WTC11 (cell line): ENCODE data around the gene ARHGEF10L. TPM values are rescaled to one million over a fixed set of nuclear protein-coding genes. Genes with fewer than 3 reads are reported as not detected.
A peak's percentile ranks its signal among the peaks of the same experiment; 100 is the strongest.

Experiments
- ATAC-seq: fragments of 200-7000 bp; cut with Tn5 transposase; 2 replicates; pipeline ENCODE4 v1.10.0; 2021; ENCODE audit warnings: mild to moderate bottlenecking, moderate library complexity
- CTCF ChIA-PET: fragments of 300-600 bp; sonication (Branson Sonifier 250); formaldehyde crosslinking; loops from one replicate; lab custom pipeline; 2021; ENCODE audit warnings: antibody characterized with exemption; lab: Charles Lee
- POLR2A ChIA-PET: fragments of 350-600 bp; sonication (Branson Sonifier 250); formaldehyde crosslinking; loops from one replicate; lab custom pipeline; 2021; ENCODE audit warnings: antibody characterized with exemption; lab: Charles Lee
- DNase-seq: peaks from one replicate; pipeline ENCODE4 v3.0.0; 2021; ENCODE audit warnings: low spot score
- H3K27ac Mint-ChIP-seq: 2 replicates; pipeline ENCODE4 v1.8.0; 2021; ENCODE audit warnings: mixed read lengths
- H3K27me3 Mint-ChIP-seq: 2 replicates; pipeline ENCODE4 v1.8.0; 2021; ENCODE audit warnings: low read depth, mild to moderate bottlenecking, moderate library complexity, mixed read lengths
- H3K36me3 Mint-ChIP-seq: 2 replicates; pipeline ENCODE4 v1.8.0; 2021; ENCODE audit warnings: mixed read lengths
- H3K4me1 Mint-ChIP-seq: 2 replicates; pipeline ENCODE4 v1.8.0; 2022; ENCODE audit warnings: mixed read lengths
- H3K4me3 Mint-ChIP-seq: 2 replicates; pipeline ENCODE4 v1.8.0; 2021; ENCODE audit warnings: mild to moderate bottlenecking, moderate library complexity, mixed read lengths
- H3K9me3 Mint-ChIP-seq: 2 replicates; pipeline ENCODE4 v1.8.0; 2021; ENCODE audit warnings: mixed read lengths
- ETV6 ChIP-seq: sonication (generic); formaldehyde crosslinking; IDR thresholded peaks from 2 replicates; pipeline ENCODE4 v1.8.1; 2022; ENCODE audit warnings: mild to moderate bottlenecking, missing genetic modification reagents
- GABPB1 ChIP-seq: sonication (generic); formaldehyde crosslinking; IDR thresholded peaks from 2 replicates; pipeline ENCODE4 v1.8.1; 2023; ENCODE audit warnings: mild to moderate bottlenecking, missing genetic modification reagents
- GRHL2 ChIP-seq: fragments of 250-450 bp; sonication (Bioruptor Pico); IDR thresholded peaks from 2 replicates; pipeline ENCODE4 v1.8.0; 2022; ENCODE audit warnings: mild to moderate bottlenecking, moderate library complexity; ENCODE audit not compliant: insufficient replicate concordance, severe bottlenecking
- MYBL2 ChIP-seq: sonication (generic); formaldehyde crosslinking; IDR thresholded peaks from 2 replicates; pipeline ENCODE4 v1.8.1; 2023; ENCODE audit warnings: mild to moderate bottlenecking, moderate library complexity, missing genetic modification reagents
- NFATC4 ChIP-seq: fragments of 250-450 bp; sonication (Bioruptor Pico); IDR thresholded peaks from 2 replicates; pipeline ENCODE4 v1.9.0; 2021; ENCODE audit warnings: mild to moderate bottlenecking
- SMAD3 ChIP-seq: sonication (generic); formaldehyde crosslinking; IDR thresholded peaks from 2 replicates; pipeline ENCODE4 v1.8.0; 2022; ENCODE audit warnings: missing genetic modification reagents, mild to moderate bottlenecking, borderline replicate concordance
- SMAD4 ChIP-seq: sonication (generic); formaldehyde crosslinking; IDR thresholded peaks from 2 replicates; pipeline ENCODE4 v1.8.0; 2022; ENCODE audit warnings: mild to moderate bottlenecking, missing genetic modification reagents
- SOX15 ChIP-seq: fragments of 250-450 bp; sonication (Bioruptor Pico); IDR thresholded peaks from 2 replicates; pipeline ENCODE4 v1.9.0; 2021; ENCODE audit warnings: mild to moderate bottlenecking
- ZNF219 ChIP-seq: sonication (generic); formaldehyde crosslinking; IDR thresholded peaks from 2 replicates; pipeline ENCODE4 v1.8.0; 2023; ENCODE audit warnings: missing genetic modification reagents, mild to moderate bottlenecking, borderline replicate concordance
- ZNF317 ChIP-seq: sonication (generic); formaldehyde crosslinking; IDR thresholded peaks from 2 replicates; pipeline ENCODE4 v1.8.1; 2023; ENCODE audit warnings: low read depth, mild to moderate bottlenecking, moderate library complexity, missing genetic modification reagents, borderline replicate concordance
- ZNF423 ChIP-seq: fragments of 250-450 bp; sonication (Bioruptor Pico); IDR thresholded peaks from 2 replicates; pipeline ENCODE4 v2.1.2; 2022; ENCODE audit warnings: mild to moderate bottlenecking, moderate library complexity
- total RNA-seq: library from RNA; stranded (reverse); gene quantifications from 3 replicates; pipeline ENCODE4 v1.2.3, GENCODE V29; 2021
- TF ChIP-seq, protein P1 (sequence below): sonication (generic); formaldehyde crosslinking; IDR thresholded peaks from 2 replicates; pipeline ENCODE4 v1.8.1; 2022; ENCODE audit warnings: mild to moderate bottlenecking, moderate library complexity, missing genetic modification reagents
- TF ChIP-seq, protein P2 (sequence below): sonication (generic); formaldehyde crosslinking; IDR thresholded peaks from 2 replicates; pipeline ENCODE4 v1.8.1; 2023; ENCODE audit warnings: mild to moderate bottlenecking, moderate library complexity, missing genetic modification reagents
- TF ChIP-seq, protein P3 (sequence below): sonication (generic); formaldehyde crosslinking; IDR thresholded peaks from 2 replicates; pipeline ENCODE4 v1.8.0; 2022; ENCODE audit warnings: missing genetic modification reagents
- TF ChIP-seq, protein P4 (sequence below): fragments of 200-600 bp; IDR thresholded peaks from 2 replicates; pipeline ENCODE4 v1.8.0; 2022; ENCODE audit warnings: antibody characterized with exemption
- TF ChIP-seq, protein P5 (sequence below): fragments of 250-450 bp; sonication (Bioruptor Pico); IDR thresholded peaks from 2 replicates; pipeline ENCODE4 v1.9.0; 2021; ENCODE audit warnings: moderate library complexity, mild to moderate bottlenecking, inconsistent platforms, borderline replicate concordance
- TF ChIP-seq, protein P6 (sequence below): sonication (generic); formaldehyde crosslinking; IDR thresholded peaks from 2 replicates; pipeline ENCODE4 v1.8.0; 2022; ENCODE audit warnings: mild to moderate bottlenecking, missing genetic modification reagents
- TF ChIP-seq, protein P7 (sequence below): sonication (generic); formaldehyde crosslinking; IDR thresholded peaks from 2 replicates; pipeline ENCODE4 v1.8.0; 2022; ENCODE audit warnings: mild to moderate bottlenecking, missing genetic modification reagents

ARHGEF10L gene
- total RNA-seq, 1 experiment from 2014 or later = 34.4 TPM

DNA sequence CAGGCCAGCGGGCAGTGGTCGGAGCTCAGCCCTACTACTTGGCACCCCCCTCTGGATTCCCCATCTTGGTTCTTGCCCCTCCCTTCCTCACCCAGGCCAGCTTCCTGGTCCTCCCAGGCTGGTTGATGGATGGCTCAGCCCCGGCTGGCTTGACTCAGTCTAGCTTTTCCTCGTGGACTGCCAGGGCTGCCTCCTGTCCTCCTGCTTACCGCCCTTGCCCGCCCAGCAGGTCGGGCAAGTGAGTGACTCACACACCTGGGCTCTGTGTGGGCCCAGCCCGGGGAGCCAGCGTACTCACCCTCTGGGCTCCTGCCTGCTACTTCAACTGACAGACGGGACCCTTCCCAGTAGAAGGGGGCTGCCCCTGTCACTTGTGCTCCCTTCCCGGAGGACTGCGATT lies 19.5 kb upstream of the ARHGEF10L start:
- POLR2A ChIA-PET = no interaction called here

More for the DNA sequence above, 19.5 kb upstream of the ARHGEF10L start:
- Mint-ChIP-seq H3K4me1 (peaks cover 49% of the 10 kb centered on the region), H3K27ac (peak overlapping the region; percentile 19; the same call in 1 of the 2 replicates)
- TF ChIP-seq, protein P1, sequence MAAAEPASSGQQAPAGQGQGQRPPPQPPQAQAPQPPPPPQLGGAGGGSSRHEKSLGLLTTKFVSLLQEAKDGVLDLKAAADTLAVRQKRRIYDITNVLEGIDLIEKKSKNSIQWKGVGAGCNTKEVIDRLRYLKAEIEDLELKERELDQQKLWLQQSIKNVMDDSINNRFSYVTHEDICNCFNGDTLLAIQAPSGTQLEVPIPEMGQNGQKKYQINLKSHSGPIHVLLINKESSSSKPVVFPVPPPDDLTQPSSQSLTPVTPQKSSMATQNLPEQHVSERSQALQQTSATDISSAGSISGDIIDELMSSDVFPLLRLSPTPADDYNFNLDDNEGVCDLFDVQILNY = no peak
- TF ChIP-seq ZNF317 (CRISPR knock-in tag) (no peak), MYBL2 (CRISPR knock-in tag) (no peak), ZNF219 (CRISPR knock-in tag) (no peak), ZNF423 (CRISPR knock-in tag) (no peak), GRHL2 (CRISPR knock-in tag) (no peak), NFATC4 (CRISPR knock-in tag) (no peak), SMAD3 (CRISPR knock-in tag) (no peak), GABPB1 (no peak), SOX15 (CRISPR knock-in tag) (no peak), SMAD4 (no peak), ETV6 (CRISPR knock-in tag) (no peak)
- TF ChIP-seq, protein P2, sequence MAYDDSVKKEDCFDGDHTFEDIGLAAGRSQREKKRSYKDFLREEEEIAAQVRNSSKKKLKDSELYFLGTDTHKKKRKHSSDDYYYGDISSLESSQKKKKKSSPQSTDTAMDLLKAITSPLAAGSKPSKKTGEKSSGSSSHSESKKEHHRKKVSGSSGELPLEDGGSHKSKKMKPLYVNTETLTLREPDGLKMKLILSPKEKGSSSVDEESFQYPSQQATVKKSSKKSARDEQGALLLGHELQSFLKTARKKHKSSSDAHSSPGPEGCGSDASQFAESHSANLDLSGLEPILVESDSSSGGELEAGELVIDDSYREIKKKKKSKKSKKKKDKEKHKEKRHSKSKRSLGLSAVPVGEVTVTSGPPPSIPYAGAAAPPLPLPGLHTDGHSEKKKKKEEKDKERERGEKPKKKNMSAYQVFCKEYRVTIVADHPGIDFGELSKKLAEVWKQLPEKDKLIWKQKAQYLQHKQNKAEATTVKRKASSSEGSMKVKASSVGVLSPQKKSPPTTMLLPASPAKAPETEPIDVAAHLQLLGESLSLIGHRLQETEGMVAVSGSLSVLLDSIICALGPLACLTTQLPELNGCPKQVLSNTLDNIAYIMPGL (CRISPR knock-in tag) = no peak
- TF ChIP-seq, protein P3, sequence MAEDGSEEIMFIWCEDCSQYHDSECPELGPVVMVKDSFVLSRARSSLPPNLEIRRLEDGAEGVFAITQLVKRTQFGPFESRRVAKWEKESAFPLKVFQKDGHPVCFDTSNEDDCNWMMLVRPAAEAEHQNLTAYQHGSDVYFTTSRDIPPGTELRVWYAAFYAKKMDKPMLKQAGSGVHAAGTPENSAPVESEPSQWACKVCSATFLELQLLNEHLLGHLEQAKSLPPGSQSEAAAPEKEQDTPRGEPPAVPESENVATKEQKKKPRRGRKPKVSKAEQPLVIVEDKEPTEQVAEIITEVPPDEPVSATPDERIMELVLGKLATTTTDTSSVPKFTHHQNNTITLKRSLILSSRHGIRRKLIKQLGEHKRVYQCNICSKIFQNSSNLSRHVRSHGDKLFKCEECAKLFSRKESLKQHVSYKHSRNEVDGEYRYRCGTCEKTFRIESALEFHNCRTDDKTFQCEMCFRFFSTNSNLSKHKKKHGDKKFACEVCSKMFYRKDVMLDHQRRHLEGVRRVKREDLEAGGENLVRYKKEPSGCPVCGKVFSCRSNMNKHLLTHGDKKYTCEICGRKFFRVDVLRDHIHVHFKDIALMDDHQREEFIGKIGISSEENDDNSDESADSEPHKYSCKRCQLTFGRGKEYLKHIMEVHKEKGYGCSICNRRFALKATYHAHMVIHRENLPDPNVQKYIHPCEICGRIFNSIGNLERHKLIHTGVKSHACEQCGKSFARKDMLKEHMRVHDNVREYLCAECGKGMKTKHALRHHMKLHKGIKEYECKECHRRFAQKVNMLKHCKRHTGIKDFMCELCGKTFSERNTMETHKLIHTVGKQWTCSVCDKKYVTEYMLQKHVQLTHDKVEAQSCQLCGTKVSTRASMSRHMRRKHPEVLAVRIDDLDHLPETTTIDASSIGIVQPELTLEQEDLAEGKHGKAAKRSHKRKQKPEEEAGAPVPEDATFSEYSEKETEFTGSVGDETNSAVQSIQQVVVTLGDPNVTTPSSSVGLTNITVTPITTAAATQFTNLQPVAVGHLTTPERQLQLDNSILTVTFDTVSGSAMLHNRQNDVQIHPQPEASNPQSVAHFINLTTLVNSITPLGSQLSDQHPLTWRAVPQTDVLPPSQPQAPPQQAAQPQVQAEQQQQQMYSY (CRISPR knock-in tag) = no peak
- TF ChIP-seq, protein P4, sequence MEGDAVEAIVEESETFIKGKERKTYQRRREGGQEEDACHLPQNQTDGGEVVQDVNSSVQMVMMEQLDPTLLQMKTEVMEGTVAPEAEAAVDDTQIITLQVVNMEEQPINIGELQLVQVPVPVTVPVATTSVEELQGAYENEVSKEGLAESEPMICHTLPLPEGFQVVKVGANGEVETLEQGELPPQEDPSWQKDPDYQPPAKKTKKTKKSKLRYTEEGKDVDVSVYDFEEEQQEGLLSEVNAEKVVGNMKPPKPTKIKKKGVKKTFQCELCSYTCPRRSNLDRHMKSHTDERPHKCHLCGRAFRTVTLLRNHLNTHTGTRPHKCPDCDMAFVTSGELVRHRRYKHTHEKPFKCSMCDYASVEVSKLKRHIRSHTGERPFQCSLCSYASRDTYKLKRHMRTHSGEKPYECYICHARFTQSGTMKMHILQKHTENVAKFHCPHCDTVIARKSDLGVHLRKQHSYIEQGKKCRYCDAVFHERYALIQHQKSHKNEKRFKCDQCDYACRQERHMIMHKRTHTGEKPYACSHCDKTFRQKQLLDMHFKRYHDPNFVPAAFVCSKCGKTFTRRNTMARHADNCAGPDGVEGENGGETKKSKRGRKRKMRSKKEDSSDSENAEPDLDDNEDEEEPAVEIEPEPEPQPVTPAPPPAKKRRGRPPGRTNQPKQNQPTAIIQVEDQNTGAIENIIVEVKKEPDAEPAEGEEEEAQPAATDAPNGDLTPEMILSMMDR = no peak
- TF ChIP-seq, protein P5, sequence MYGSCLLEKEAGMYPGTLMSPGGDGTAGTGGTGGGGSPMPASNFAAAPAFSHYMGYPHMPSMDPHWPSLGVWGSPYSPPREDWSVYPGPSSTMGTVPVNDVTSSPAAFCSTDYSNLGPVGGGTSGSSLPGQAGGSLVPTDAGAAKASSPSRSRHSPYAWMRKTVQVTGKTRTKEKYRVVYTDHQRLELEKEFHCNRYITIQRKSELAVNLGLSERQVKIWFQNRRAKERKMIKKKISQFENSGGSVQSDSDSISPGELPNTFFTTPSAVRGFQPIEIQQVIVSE (CRISPR knock-in tag) = no peak
- TF ChIP-seq, protein P6, sequence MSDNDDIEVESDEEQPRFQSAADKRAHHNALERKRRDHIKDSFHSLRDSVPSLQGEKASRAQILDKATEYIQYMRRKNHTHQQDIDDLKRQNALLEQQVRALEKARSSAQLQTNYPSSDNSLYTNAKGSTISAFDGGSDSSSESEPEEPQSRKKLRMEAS (CRISPR knock-in tag) = no peak
- TF ChIP-seq, protein P7, sequence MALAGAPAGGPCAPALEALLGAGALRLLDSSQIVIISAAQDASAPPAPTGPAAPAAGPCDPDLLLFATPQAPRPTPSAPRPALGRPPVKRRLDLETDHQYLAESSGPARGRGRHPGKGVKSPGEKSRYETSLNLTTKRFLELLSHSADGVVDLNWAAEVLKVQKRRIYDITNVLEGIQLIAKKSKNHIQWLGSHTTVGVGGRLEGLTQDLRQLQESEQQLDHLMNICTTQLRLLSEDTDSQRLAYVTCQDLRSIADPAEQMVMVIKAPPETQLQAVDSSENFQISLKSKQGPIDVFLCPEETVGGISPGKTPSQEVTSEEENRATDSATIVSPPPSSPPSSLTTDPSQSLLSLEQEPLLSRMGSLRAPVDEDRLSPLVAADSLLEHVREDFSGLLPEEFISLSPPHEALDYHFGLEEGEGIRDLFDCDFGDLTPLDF = no peak
- TF ChIP-seq, all 79 proteins: peak for 0
- Mint-ChIP-seq H3K4me3 (no peak overlapping the region), H3K27me3 (0 out of 2 replicates have a peak, but pooled peaks cover under 1% of the 10 kb centered on the region), H3K9me3 (no peaks in the 10 kb centered on the region), H3K36me3 (no peaks in the 10 kb centered on the region)
- ATAC-seq (no peak; the same call in 1 of the 2 replicates), DNase-seq (no peak)
- CTCF ChIA-PET = interaction anchor here (1.1 to 3.7 kb wide), 5 partner anchors 10 to 87 kb away, joined by 3 to 19 read pairs (median 4); no protein-coding TSS in a partner anchor
